HepG2 (cell line): ENCODE data around the gene AGAP1. TPM values are rescaled to one million over a fixed set of nuclear protein-coding genes. Genes with fewer than 3 reads are reported as not detected.

Source experiments
- ATAC-seq: fragments of 200-7000 bp; cut with Tn5 transposase; 3 replicates; pipeline ENCODE4 v1.9.1; 2020; ENCODE audit warnings: mild to moderate bottlenecking, moderate library complexity
- BruUV-seq: library from RNA; stranded (reverse); fragments of 400-500 nt; replicated peaks from 2 replicates; lab custom pipeline; 2021; lab: Mats Ljungman, UMichigan
- CTCF ChIA-PET: fragments of 300-600 bp; formaldehyde crosslinking; extraction: SDS; loops from one replicate; lab custom pipeline; 2021; ENCODE audit warnings: low total read pairs, inconsistent platforms, low intra/inter-chr PET ratio; lab: Yijun Ruan, JAX
- POLR2A ChIA-PET: fragments of 350-600 bp; sonication (Branson Sonifier 250); formaldehyde crosslinking; loops from one replicate; lab custom pipeline; 2020; ENCODE audit warnings: antibody characterized with exemption, inconsistent platforms; lab: Yijun Ruan, JAX
- DNase-seq: peaks from one replicate; pipeline ENCODE4 v3.0.0-alpha.2; 2015; ENCODE audit warnings: low spot score
- FAIRE-seq: peaks from 3 replicates; lab custom pipeline; 2011; peaks lifted over from hg19 to GRCh38; lab: Jason Lieb, UNC
- H2AFZ ChIP-seq: one replicate; pipeline ENCODE4 v1.6.1; 2011; ENCODE audit warnings: low read length, inconsistent platforms
- H3K27ac ChIP-seq: fragments of 300-600 bp; 3 replicates; pipeline ENCODE4 v1.8.0; 2011; ENCODE audit warnings: mixed run types, mild to moderate bottlenecking, mixed read lengths, low read length, inconsistent platforms; ENCODE audit not compliant: insufficient read depth; ENCODE audit errors: extremely low read length
- H3K27me3 ChIP-seq, 2 experiments: fragments of 200-600 bp in 1 of 2; 2 replicates in 1 of 2; 3 replicates in 1 of 2; pipeline versions ENCODE4 v1.6.0 to v1.8.0; 2011; ENCODE audit warnings: low read length in 2 of 2, mild to moderate bottlenecking in 2 of 2, moderate library complexity in 2 of 2, inconsistent platforms in 1 of 2; ENCODE audit not compliant: insufficient read depth in 2 of 2, control insufficient read depth in 1 of 2
- H3K36me3 ChIP-seq, 2 experiments: fragments of 200-600 bp in 1 of 2; replicated peaks in 1 of 2; 2 replicates in 1 of 2; 3 replicates in 1 of 2; pipeline versions ENCODE4 v1.5.1 to v1.8.0; 2011; ENCODE audit warnings: low read length in 2 of 2, inconsistent platforms in 1 of 2; ENCODE audit not compliant: insufficient read depth in 2 of 2, control insufficient read depth in 1 of 2
- H3K4me1 ChIP-seq: 2 replicates; pipeline ENCODE4 v1.5.1; 2012; ENCODE audit warnings: low read length, inconsistent platforms; ENCODE audit not compliant: insufficient read depth
- H3K4me2 ChIP-seq: 2 replicates; pipeline ENCODE4 v1.6.0; 2011; ENCODE audit warnings: low read depth, low read length, inconsistent platforms
- H3K4me3 ChIP-seq, 3 experiments: fragments of 200-600 bp in 1 of 3; sonication (generic), shearing (Covaris generic) in 1 of 3; replicated peaks in 1 of 3; 2 replicates each; pipeline ENCODE4 v1.5.1; 2011 to 2016; ENCODE audit warnings: low read length in 3 of 3, inconsistent platforms in 2 of 3, low read depth in 2 of 3, mild to moderate bottlenecking in 2 of 3, control low read depth in 1 of 3, mixed read lengths in 1 of 3; ENCODE audit not compliant: insufficient read depth in 1 of 3
- H3K79me2 ChIP-seq: one replicate; pipeline ENCODE4 v1.6.1; 2011; ENCODE audit warnings: low read length, inconsistent platforms; ENCODE audit not compliant: insufficient read depth
- H3K9ac ChIP-seq: 2 replicates; pipeline ENCODE4 v1.6.0; 2011; ENCODE audit warnings: mild to moderate bottlenecking, low read depth, low read length, inconsistent platforms; ENCODE audit not compliant: insufficient read depth
- H3K9me3 ChIP-seq: 2 replicates; pipeline ENCODE4 v1.5.1; 2012; ENCODE audit warnings: mild to moderate bottlenecking, low read length
- H4K20me1 ChIP-seq: 2 replicates; pipeline ENCODE4 v1.6.0; 2011; ENCODE audit warnings: inconsistent platforms, mild to moderate bottlenecking, low read length, moderate library complexity; ENCODE audit not compliant: insufficient read depth
- BORCS8-MEF2B ChIP-seq: sonication (generic); formaldehyde crosslinking; IDR thresholded peaks from 2 replicates; pipeline ENCODE4 v1.8.0; 2022; ENCODE audit warnings: mild to moderate bottlenecking, missing genetic modification reagents
- CENPT ChIP-seq: sonication (generic); formaldehyde crosslinking; IDR thresholded peaks from 2 replicates; pipeline ENCODE4 v1.8.0; 2022; ENCODE audit warnings: low read depth, mild to moderate bottlenecking, moderate library complexity, missing genetic modification reagents
- FUBP1 ChIP-seq: sonication (generic); formaldehyde crosslinking; IDR thresholded peaks from 2 replicates; pipeline ENCODE4 v1.5.1; 2020; ENCODE audit warnings: missing genetic modification reagents, mild to moderate bottlenecking, borderline replicate concordance
- HMGA1 ChIP-seq: sonication (generic); formaldehyde crosslinking; conservative IDR thresholded peaks from 2 replicates; pipeline ENCODE4 v1.4.0; 2020; ENCODE audit warnings: missing genetic modification reagents
- KDM5A ChIP-seq: fragments of 200-600 bp; sonication (generic); IDR thresholded peaks from 2 replicates; pipeline ENCODE4 v1.7.0; 2018; ENCODE audit warnings: antibody characterized with exemption, mild to moderate bottlenecking, low read length, borderline replicate concordance
- NAIF1 ChIP-seq: sonication (generic); formaldehyde crosslinking; IDR thresholded peaks from 2 replicates; pipeline ENCODE4 v1.5.0; 2020; ENCODE audit warnings: mild to moderate bottlenecking, missing genetic modification reagents, borderline replicate concordance
- SIN3B ChIP-seq: fragments of 150-350 bp; IDR thresholded peaks from 2 replicates; pipeline ENCODE4 v1.6.1; 2014; ENCODE audit warnings: low read length
- THAP11 ChIP-seq: IDR thresholded peaks from 2 replicates; pipeline ENCODE4 v1.6.1; 2016; ENCODE audit warnings: missing biosample characterization, missing genetic modification reagents
- USF2 ChIP-seq, 2 experiments: sonication (generic) in 1 of 2; formaldehyde crosslinking in 1 of 2; IDR thresholded peaks; 2 replicates each; pipeline versions ENCODE4 v1.5.1 to v1.6.1; 2011 to 2020; ENCODE audit warnings: borderline replicate concordance in 1 of 2, low read depth in 1 of 2, low read length in 1 of 2, mild to moderate bottlenecking in 1 of 2, missing genetic modification reagents in 1 of 2, moderate library complexity in 1 of 2
- YEATS2 ChIP-seq: sonication (generic); formaldehyde crosslinking; IDR thresholded peaks from 2 replicates; pipeline ENCODE4 v1.4.0; 2020; ENCODE audit warnings: missing genetic modification reagents, borderline replicate concordance
- ZBTB10 ChIP-seq: sonication (generic); formaldehyde crosslinking; IDR thresholded peaks from 2 replicates; pipeline ENCODE4 v1.4.0; 2020; ENCODE audit warnings: missing genetic modification reagents, borderline replicate concordance
- ZBTB7A ChIP-seq: sonication (generic); formaldehyde crosslinking; IDR thresholded peaks from 2 replicates; pipeline ENCODE4 v1.8.0; 2022; ENCODE audit warnings: mild to moderate bottlenecking, missing genetic modification reagents
- ZNF275 ChIP-seq: sonication (generic); formaldehyde crosslinking; IDR thresholded peaks from 2 replicates; pipeline ENCODE4 v1.8.0; 2022; ENCODE audit warnings: missing genetic modification reagents, mild to moderate bottlenecking, inconsistent platforms, borderline replicate concordance
- ZNF614 ChIP-seq: IDR thresholded peaks from 2 replicates; pipeline ENCODE4 v1.6.1; 2018; ENCODE audit warnings: missing biosample characterization, missing genetic modification reagents, inconsistent platforms, borderline replicate concordance
- WGBS: methylation state at CpG from one replicate; pipeline ENCODE4 v1.1.6; 2017; ENCODE audit warnings: low lambda C conversion rate; 5-methylcytosine and 5-hydroxymethylcytosine counted together
- in situ Hi-C: cut with HindIII; loops from 2 replicates; pipeline ENCODE4 v1.10.0; 2017; ENCODE audit warnings: low pct_unique_long_range_greater_than_20kb; ENCODE audit not compliant: extremely low pct_ligation_motif_present
- intact Hi-C: fragments of 100-400 bp; cut with micrococcal nuclease; formaldehyde crosslinking; loops from one replicate; pipeline ENCODE4 v1.10.0; 2022; ENCODE audit not compliant: unreplicated experiment
- polyA plus RNA-seq, 8 experiments: library from polyadenylated mRNA; depleted of rRNA in 3 of 8; stranded (reverse) in 7 of 8; unstranded in 1 of 8; fragments of >200 nt; fragmentation: Illumina TruSeq in 4 of 8; extraction: Trizol in 4 of 8; gene quantifications; 2 replicates each; pipeline versions ENCODE4 v1.2.1 to v1.2.3, GENCODE V29; 2011 to 2016; ENCODE audit warnings: low read depth in 4 of 8, missing spikeins in 1 of 8, mixed read lengths in 1 of 8; ENCODE audit not compliant: insufficient read depth in 1 of 8
- total RNA-seq, 5 experiments: library from RNA; depleted of rRNA; stranded (reverse); fragments of >200 nt; fragmentation: Illumina TruSeq; extraction: Trizol; gene quantifications; 2 replicates each; pipeline ENCODE4 v1.2.3, GENCODE V29; 2016; ENCODE audit warnings: low read depth in 1 of 5

Gene AGAP1
- total and polyA plus RNA-seq, 2 of the 13 experiments (the other 11 are each of a cell fraction or from before 2014, with no cell fraction given) = 21.2 to 32.7 TPM

GRCh38 chr2:235839226-235839625 is 345.4 kb downstream of the AGAP1 start:
- intact Hi-C loops = no loop called here
- in situ Hi-C loops = no loop called here
- POLR2A ChIA-PET = no interaction called here
- no peaks in the 10 kb centered on the region for H3K27me3 ChIP-seq
- no peak overlapping the region for H3K9ac ChIP-seq
- DNase-seq (no peak), ATAC-seq (no peak), FAIRE-seq (no peak)
- H3K4me1 ChIP-seq = no peaks in the 10 kb centered on the region
- H3K79me2 ChIP-seq = no peaks in the 10 kb centered on the region
- H2AFZ ChIP-seq = no peak overlapping the region
- BruUV-seq = no TSS peak
- no peak overlapping the region for H3K4me3 ChIP-seq
- TF ChIP-seq ZNF275 (no peak), CENPT (CRISPR knock-in tag) (no peak), NAIF1 (CRISPR knock-in tag) (no peak), USF2 (IDR thresholded peaks at IDR 0.05; ENCODE audit: low read depth, low read length) (no peak), USF2 (CRISPR knock-in tag; IDR thresholded peaks at IDR 0.05; ENCODE audit: borderline replicate concordance) (no peak), ZBTB7A (CRISPR knock-in tag) (no peak), KDM5A (no peak), ZBTB10 (no peak), HMGA1 (no peak), ZNF614 (no peak), YEATS2 (CRISPR knock-in tag) (no peak), BORCS8-MEF2B (CRISPR knock-in tag) (no peak), SIN3B (no peak), FUBP1 (no peak), THAP11 (CRISPR knock-in tag) (no peak)
- WGBS = 94% methylated on average over 11 of the region's 11 CpGs
- H3K4me2 ChIP-seq = no peak overlapping the region
- H3K36me3 ChIP-seq = 0 out of 5 replicates have a peak, but pooled peaks cover 0 to 3% of the 10 kb centered on the region in 2 experiments
- H4K20me1 ChIP-seq = no peaks in the 10 kb centered on the region
- no peaks in the 10 kb centered on the region for H3K9me3 ChIP-seq
- H3K27ac ChIP-seq = no peak overlapping the region
- CTCF ChIA-PET = no interaction called here
